GM21423 (cell line): ENCODE data around the gene PHYKPL.
"Not testable (repeated sequence)": the region's sequence is repeated elsewhere in the genome, so short reads cannot be mapped to it uniquely, and the experiment has no call there.

ENCODE experiments used
- ATAC-seq: cut with Tn5 transposase; IDR thresholded peaks from one replicate; pipeline ENCODE4 v1.9.1; 2021; ENCODE audit warnings: mild to moderate bottlenecking, moderate library complexity; ENCODE audit not compliant: unreplicated experiment

The PHYKPL gene

DNA sequence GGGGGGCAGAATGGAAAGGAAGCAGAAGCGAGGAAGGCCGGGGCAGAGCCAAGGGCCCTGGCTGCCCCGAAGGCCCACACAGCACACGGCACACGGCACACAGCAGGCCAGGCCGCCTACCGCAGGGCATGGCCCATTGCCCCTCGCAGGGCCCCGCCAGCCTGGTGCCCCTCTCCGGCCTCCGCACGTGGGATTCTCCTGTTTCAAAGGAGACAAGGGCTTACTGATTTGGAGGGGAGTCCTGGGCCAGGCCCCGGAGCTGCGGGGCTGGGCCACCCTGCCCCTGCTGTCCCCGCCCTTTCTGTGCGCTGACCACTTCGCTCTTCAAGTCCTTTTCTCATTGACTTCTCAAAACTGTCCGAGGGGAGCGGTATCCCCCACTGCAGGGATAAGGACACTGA is 7.7 kb upstream of the PHYKPL start:
- no peak for ATAC-seq

- ATAC-seq, result not testable (repeated sequence)
Measured at GRCh38 chr5:178239626-178240301, 7.2 kb upstream of the PHYKPL start.

GRCh38 chr5:178238711-178239592 is 6.3 kb upstream of the PHYKPL start:
- ATAC-seq, result no peak

- ATAC-seq, result no peak
Measured at GRCh38 chr5:178238313-178238635, 5.7 kb upstream of the PHYKPL start.

GRCh38 chr5:178237431-178238312 is 5.1 kb upstream of the PHYKPL start:
- no peak for ATAC-seq

- ATAC-seq, result no peak
Measured at GRCh38 chr5:178236679-178237078, 4.1 kb upstream of the PHYKPL start.

- ATAC-seq, result no peak
Measured at GRCh38 chr5:178236126-178236525, 3.5 kb upstream of the PHYKPL start.

GRCh38 chr5:178235588-178235974 is 3.0 kb upstream of the PHYKPL start:
- no peak for ATAC-seq

DNA sequence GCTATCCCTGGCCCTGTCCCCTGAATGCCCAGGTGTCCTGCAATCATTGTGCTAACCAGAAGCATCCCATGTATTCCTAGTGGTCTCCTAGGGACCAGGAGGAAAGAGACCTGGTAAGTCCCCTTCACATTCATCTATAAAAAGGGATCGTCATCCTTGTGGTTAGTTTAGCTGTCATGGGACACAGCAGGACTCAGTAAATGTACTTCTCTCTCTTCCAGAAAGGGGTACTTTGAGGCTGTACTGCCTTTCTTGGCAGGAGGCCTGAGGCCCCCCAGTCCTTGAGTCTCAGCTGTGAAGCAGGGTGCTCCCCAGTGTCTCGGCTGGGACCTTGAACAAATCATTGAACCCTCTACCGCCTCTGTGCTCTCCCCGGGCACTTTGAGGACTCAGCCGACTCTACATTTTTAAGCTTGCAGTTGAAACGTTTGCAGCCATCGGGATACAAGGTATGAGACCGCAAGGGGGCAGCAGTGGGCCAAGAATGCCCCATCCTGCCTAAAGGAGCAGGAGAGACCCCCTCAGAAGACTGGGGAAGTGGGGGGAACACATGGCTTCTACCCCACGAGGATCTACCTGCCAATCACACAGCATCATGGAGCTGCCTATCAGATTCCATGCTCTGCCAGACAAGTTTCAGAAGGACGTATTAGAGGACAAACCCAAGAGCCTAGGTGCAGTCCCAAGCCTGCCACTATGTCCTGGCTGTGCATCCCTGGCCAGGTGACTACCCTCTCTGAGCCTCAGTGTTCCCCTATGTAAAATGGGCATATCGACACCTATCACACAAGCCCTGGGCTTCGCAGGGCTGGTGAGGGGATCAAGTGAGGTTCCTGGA is 2.4 kb upstream of the PHYKPL start:
- no peak for ATAC-seq

DNA sequence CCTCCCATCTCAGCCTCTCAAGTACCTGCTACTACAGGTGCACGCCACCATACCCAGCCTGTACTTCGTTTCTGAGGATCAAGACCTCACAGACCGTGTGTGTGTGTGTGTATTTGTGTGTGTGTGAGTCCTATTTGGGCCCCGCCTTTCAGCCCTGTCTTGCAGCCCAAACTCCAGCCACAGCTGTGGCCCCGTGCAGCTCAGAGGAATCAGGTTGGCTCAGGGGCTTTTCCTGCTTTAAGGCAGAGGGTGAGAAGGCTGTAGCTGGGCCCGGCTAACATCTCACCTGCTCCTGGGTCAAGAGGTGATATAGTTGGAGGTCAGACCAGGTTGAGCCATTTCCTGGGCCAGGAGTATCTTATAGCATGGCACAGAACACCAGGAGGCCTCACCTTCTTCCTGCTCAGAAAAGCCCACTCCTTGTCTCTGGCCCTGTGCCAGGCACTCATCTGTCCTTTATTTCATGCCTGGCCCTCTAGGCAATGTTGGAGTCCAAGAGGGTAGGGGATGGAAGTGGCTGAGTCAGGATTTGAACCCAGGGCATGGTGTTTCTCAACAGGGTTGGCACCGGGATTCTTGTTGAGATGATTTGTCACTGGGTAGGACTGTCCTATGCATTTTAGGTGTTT is 1.6 kb upstream of the PHYKPL start:
- no peak for ATAC-seq

DNA sequence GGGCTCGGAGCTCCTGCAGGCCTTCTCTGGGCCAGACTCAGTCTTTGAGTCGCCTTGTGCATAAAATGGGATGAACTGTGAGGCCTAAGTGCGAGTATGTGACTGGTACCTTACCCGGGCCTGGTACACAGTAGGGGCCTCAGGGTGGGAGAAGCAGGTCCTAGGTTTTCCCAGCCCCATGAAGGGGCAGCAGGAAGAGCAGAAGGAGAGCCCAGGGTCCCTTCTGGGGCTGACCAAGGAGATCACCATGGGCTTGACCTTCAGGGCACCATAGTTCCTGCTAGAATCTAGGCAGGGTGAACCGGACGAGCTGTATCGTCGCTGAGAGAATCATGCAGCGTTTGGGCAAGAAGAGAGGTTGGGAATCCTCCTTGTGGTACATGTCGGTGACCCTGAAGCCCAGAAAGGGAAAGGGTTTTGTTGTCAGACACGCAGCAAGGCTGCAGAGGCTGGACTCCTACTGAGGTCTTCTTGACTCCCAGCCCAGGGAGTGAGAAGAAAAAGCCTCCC is 373 bp upstream of the PHYKPL start:
- ATAC-seq, result no peak

- ATAC-seq, result no peak
Measured at GRCh38 chr5:178231539-178232123, 971 bp downstream of the PHYKPL start.

DNA sequence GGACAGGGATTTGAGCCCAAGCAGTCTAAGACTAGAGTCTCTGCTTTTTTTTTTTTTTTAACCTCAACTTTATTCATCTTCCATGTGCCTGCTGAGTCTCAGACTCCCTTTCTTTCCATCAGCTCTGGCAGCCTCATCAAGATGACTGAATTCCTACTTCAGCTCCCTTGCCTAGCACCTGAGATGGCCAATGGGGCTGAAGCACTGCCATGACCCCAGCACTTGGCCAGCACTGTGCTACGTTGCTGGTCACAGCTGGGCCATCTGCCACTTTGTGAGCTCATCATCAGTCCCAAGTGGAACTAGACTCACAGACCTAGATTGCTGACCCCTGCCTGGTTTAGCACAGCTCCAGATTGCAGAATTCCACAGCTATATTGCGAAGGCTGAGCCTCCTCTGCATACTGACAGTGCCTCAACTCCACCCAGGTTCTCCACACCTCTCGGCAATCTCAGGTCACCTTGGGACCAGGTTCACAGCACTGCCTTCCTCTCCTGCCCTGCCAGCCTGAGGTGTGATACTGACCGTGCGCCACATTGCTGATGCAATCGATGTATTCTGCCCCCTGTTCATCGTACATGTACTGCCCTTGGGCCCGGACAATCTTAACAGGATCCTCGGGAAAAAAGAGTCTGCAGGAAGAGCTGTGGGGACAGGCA is 1.6 kb downstream of the PHYKPL start:
- ATAC-seq, result no peak

DNA sequence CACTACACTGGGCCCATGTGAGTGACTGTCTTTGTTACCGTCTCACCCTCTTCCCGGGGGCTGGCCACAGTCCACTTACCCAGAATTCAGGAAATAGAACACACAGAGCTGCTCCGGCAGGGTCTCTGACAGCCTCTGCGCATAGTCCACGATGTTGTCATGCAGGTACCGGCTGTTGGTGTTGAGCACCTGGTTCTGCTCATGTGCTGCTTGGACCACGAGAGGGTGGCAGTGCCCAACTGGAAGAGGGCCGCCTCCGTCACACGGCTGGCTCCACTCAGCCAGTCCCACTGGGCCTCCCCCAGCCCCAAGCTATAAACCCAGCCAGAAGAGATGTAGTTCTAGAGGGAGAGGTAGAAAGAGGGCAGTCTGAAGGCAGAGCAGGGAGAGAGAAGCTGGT is 2.7 kb downstream of the PHYKPL start:
- no peak for ATAC-seq

DNA sequence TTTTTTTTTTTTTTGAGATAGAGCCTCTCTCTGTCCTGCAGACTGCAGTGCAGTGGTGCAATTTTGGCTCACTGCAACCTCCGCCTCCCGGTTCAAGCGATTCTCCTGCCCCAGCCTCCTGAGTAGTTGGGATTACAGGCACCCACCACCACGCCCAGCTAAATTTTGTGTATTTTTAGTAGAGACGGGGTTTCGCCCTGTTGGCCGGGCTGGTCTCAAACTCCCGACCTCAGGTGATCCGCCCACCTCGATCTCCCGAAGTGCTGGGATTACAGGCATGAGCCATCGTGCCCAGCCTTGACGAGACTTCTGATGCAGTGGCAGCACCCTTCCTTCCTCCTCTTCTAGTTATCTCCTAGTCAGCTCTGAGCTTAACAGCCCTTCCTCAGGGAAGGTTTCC is 3.5 kb downstream of the PHYKPL start:
- ATAC-seq, result not testable (repeated sequence)

DNA sequence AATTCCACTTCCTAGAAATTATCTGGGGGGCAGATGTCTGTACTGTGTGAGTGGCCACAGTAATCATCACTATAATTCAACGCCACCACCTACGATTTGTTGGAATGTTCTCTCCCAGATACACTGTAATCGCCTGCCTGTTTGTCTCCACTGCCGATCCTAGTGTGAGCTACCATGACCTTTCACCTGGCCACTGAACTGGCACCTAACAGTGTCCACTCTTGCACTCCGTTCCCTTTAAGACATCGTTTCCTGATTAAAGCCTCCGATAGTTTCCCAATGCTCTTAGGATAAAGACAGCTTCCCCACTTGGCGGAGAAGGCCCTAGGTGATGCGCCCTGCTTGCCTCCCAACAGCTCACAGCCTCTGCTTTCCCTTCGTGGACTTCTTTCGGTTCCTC is 4.0 kb downstream of the PHYKPL start:
- ATAC-seq, result no peak

- no peak for ATAC-seq
Measured at GRCh38 chr5:178227929-178228328, 4.7 kb downstream of the PHYKPL start.

DNA sequence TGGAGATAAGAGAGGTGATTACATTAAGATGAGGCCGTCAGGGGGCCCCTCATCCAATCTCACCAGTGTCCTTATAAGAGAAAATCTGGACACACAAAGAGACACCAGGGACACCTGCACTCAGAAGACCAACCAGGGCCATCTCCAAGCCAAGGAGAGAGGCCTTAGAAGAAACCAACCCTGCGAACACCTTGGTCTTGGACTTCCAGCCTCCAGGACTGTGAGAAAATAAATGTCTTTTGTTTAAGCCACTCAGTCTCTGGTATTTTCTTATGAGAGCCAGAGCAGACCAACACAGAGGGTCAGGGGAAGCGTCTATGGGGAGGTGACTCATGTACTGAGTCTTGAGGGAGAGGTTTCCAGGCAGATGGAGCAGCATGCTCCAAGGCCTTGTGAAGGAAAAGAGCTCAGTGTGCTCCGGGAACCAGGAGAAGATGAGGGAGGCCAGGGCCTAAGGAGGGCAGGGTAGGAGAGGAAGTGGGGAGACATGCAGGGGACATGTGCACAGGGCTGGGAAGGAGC is 5.4 kb downstream of the PHYKPL start:
- ATAC-seq, result no peak

GRCh38 chr5:178225174-178225573 is 7.4 kb downstream of the PHYKPL start:
- ATAC-seq, result no peak
